Left lung (tissue), 10 donors: ENCODE results near the gene KCNK5. TPM values are rescaled to one million over a fixed set of nuclear protein-coding genes. Genes with fewer than 3 reads are reported as not detected.

Experiments
- ATAC-seq: fragments of 200-7000 bp; cut with Tn5 transposase; one replicate; pipeline ENCODE4 v1.9.1; 2020; ENCODE audit warnings: moderate library complexity
- DNase-seq, 4 donors: peaks; one replicate each; pipeline ENCODE4 v3.0.0-alpha.2; 2013 to 2020
- H3K27ac ChIP-seq, 2 donors: fragments of 200-600 bp; sonication (generic) in 1 of 2; one replicate each; pipeline versions ENCODE4 v1.5.0 to v1.8.0; 2020 to 2021
- H3K27me3 ChIP-seq, 2 donors: fragments of 200-600 bp; sonication (generic) in 1 of 2; one replicate each; pipeline versions ENCODE4 v1.5.0 to v1.8.0; 2020 to 2021
- H3K36me3 ChIP-seq, 2 donors: fragments of 200-600 bp; sonication (generic) in 1 of 2; one replicate each; pipeline versions ENCODE4 v1.5.0 to v1.8.0; 2020 to 2021
- H3K4me1 ChIP-seq, 2 donors: fragments of 200-600 bp; one replicate each; pipeline ENCODE4 v1.8.0; 2021
- H3K4me3 ChIP-seq, 2 donors: fragments of 200-600 bp; sonication (generic) in 1 of 2; one replicate each; pipeline versions ENCODE4 v1.5.0 to v1.8.0; 2020 to 2021; ENCODE audit warnings: mild to moderate bottlenecking in 1 of 2
- H3K9me3 ChIP-seq, 2 donors: fragments of 200-600 bp; sonication (generic) in 1 of 2; one replicate each; pipeline versions ENCODE4 v1.5.0 to v1.8.0; 2020 to 2021
- intact Hi-C, 2 donors: fragments of 100-400 bp; cut with DNase I; formaldehyde crosslinking; loops; one replicate each; pipeline versions ENCODE4 v1.11.2 to v1.14.2; 2022
- polyA plus RNA-seq, 6 donors: library from polyadenylated mRNA; unstranded; fragments of 120-200 nt; gene quantifications; one replicate each; pipeline ENCODE4 v1.2.1, GENCODE V29; 2013; ENCODE audit not compliant: insufficient read length in 6 of 6
- total RNA-seq, 2 donors: library from RNA; stranded (reverse); fragmentation: NEBNext Ultra II Directional; extraction: Animal tissue kit (Norgen Biotek cat#: 25700); gene quantifications; one replicate each; pipeline ENCODE4 v1.2.1, GENCODE V29; 2021
- TF ChIP-seq, protein P1 (sequence below), 2 donors: fragments of 200-600 bp; sonication (generic) in 1 of 2; IDR thresholded peaks; one replicate each; pipeline versions ENCODE4 v1.5.0 to v1.8.0; 2021; ENCODE audit warnings: antibody characterized with exemption in 2 of 2
- donor health status: DM: no; HTN: yes; CAD: no.
- donor health status: DM: no; HTN: no; CAD: no.

KCNK5 gene
- total and polyA plus RNA-seq, 8 donors = 12.6 to 26.4 (median 22.8) TPM

DNA sequence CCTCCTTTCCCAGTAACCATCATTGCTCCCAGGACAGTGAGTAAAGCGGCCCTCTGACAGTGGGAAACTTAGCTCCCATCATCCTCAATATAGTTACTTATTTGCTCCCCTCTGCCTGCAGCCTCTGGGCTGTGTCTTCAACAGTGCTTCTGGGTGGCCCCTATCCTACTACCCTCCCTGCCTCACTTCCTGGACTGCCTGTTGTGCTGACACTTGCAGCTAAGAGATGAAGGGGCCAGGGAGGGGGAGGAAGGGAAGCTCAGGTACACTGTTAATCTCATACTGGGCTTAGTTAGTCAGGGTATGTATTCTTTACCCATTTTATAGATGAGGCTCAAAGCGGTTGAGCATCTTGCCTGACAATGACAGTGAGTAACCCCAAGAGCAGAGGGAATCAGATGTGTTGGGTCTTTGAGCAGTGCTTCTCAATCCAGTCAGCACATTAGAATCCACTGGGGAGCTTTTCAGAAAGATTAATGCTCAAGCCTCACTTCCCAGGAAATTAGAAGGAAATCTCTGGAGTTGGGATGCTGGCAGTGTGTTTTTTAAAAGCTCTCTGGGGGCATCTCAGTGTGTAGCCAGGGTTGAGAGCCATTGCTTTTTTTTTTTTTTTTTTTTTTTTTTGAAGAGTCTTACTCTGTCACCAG, 27.1 kb upstream of the KCNK5 start:
- intact Hi-C loops = no loop called here
- H3K36me3 ChIP-seq = no peaks in the 10 kb centered on the region
- no peak for DNase-seq
- H3K27ac ChIP-seq = no peak overlapping the region
- no peaks in the 10 kb centered on the region for H3K4me1 ChIP-seq
- TF ChIP-seq, protein P1, sequence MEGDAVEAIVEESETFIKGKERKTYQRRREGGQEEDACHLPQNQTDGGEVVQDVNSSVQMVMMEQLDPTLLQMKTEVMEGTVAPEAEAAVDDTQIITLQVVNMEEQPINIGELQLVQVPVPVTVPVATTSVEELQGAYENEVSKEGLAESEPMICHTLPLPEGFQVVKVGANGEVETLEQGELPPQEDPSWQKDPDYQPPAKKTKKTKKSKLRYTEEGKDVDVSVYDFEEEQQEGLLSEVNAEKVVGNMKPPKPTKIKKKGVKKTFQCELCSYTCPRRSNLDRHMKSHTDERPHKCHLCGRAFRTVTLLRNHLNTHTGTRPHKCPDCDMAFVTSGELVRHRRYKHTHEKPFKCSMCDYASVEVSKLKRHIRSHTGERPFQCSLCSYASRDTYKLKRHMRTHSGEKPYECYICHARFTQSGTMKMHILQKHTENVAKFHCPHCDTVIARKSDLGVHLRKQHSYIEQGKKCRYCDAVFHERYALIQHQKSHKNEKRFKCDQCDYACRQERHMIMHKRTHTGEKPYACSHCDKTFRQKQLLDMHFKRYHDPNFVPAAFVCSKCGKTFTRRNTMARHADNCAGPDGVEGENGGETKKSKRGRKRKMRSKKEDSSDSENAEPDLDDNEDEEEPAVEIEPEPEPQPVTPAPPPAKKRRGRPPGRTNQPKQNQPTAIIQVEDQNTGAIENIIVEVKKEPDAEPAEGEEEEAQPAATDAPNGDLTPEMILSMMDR (IDR thresholded peaks at IDR 0.05) = no peak
- no peaks in the 10 kb centered on the region for H3K27me3 ChIP-seq
- no peak overlapping the region for H3K4me3 ChIP-seq
- no peak for ATAC-seq
- H3K9me3 ChIP-seq = peaks cover 0 to 3% of the 10 kb centered on the region in 2 donors

DNA sequence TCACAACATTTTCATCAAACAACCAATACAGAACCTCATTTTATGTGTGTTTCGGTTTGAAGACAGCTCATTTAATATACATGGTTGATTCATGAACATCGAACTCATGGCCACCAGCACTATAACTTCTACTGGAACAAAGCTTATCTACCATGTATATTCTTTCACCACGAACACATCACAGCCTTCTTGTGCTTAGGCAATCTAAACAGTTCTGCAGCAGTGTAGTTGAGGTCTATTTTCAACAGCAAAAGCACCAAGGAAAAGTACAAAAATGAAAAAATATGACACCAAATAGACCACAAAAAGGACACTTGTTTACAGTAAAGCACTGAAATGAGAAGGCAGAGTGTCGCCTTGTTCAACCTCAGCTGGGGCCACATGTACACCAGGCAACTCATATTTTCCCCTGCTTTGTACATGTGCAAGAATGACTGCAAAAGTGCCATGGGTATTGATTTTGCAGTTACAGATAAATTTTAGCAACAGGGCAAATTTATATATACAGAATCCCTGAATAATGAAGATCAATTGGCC, 25.8 kb upstream of the KCNK5 start:
- no peaks in the 10 kb centered on the region for H3K27me3 ChIP-seq
- no peak overlapping the region for H3K4me3 ChIP-seq
- no peaks in the 10 kb centered on the region for H3K4me1 ChIP-seq
- H3K36me3 ChIP-seq = no peaks in the 10 kb centered on the region
- no peak for DNase-seq
- intact Hi-C loops = no loop called here
- ATAC-seq = no peak
- no peak overlapping the region for H3K27ac ChIP-seq
- H3K9me3 ChIP-seq = peaks cover 0 to 3% of the 10 kb centered on the region in 2 donors
- TF ChIP-seq, protein P1 (IDR thresholded peaks at IDR 0.05) = no peak

DNA sequence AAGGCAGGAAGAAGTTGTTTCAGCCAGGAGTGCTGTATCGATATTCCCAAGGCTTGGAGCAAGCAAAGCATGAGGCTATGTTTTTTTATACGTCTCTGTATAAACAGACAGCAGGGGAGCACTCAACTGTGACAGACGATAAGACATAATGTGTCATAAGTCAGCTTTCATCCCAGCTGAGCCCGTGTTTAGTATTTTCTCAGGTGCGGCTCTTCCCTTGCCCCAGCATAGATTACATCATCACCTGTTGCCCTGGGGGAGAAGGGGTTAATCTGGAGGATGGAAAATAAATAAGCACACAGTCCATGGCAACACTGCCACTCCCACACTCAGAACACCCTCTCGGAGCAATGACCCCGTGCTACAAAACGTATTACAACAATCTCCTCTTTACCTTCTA, 22.1 kb upstream of the KCNK5 start:
- intact Hi-C loops = no loop called here
- no peaks in the 10 kb centered on the region for H3K27me3 ChIP-seq
- no peak overlapping the region for H3K4me3 ChIP-seq
- H3K9me3 ChIP-seq = peaks cover 0 to 3% of the 10 kb centered on the region in 2 donors
- no peaks in the 10 kb centered on the region for H3K4me1 ChIP-seq
- DNase-seq (no peak), ATAC-seq (peak; percentile 94)
- TF ChIP-seq, protein P1 (IDR thresholded peaks at IDR 0.05) = no peak
- no peaks in the 10 kb centered on the region for H3K36me3 ChIP-seq
- H3K27ac ChIP-seq = no peak overlapping the region

DNA sequence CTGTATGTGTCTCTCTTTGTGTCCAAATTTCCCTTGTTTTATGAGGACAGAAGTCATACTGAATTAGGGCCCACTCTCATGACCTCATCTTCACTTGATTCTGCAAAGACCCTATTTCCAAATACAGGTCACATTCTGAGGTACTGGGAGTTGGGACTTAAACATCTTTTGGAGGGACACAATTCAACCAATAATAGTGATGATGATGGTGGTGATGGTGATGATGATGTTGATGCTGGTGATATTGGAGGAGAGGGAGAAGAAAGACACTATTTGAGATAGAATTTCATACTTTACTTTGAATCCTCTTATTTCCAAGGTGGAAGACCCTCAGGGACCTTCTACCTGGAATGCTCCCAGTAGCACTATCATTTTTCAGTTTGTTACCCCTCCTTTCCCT, 21.2 kb upstream of the KCNK5 start:
- H3K4me1 ChIP-seq = no peaks in the 10 kb centered on the region
- H3K9me3 ChIP-seq = peaks cover 0 to 3% of the 10 kb centered on the region in 2 donors
- no peak for DNase-seq
- no peak overlapping the region for H3K27ac ChIP-seq
- H3K27me3 ChIP-seq = no peaks in the 10 kb centered on the region
- intact Hi-C loops = no loop called here
- ATAC-seq = no peak
- TF ChIP-seq, protein P1 (IDR thresholded peaks at IDR 0.05) = no peak
- H3K36me3 ChIP-seq = no peaks in the 10 kb centered on the region
- H3K4me3 ChIP-seq = no peak overlapping the region

DNA sequence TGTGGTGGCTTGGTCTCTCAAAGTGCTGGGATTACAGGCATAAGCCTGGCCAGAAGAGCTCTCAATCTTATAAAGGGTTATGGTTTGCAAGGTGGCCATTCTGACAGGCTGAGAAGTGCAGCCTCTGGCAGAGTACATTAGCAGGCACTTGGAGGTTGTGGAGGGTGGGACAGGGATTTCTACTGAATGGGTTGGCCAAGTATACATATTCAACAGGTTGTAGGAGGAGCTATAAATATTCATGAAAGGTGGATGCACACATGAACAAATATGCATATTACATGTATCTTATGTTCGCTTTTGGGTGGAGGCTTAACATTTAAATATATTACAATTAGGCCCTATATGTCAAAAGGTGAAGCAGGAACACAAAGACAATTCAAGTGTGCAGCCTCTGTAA, 20.0 kb upstream of the KCNK5 start:
- no peaks in the 10 kb centered on the region for H3K27me3 ChIP-seq
- no peaks in the 10 kb centered on the region for H3K9me3 ChIP-seq
- intact Hi-C loops = no loop called here
- H3K4me3 ChIP-seq = no peak overlapping the region
- no peak overlapping the region for H3K27ac ChIP-seq
- TF ChIP-seq, protein P1 (IDR thresholded peaks at IDR 0.05) = no peak
- no peaks in the 10 kb centered on the region for H3K4me1 ChIP-seq
- DNase-seq (no peak), ATAC-seq (no peak)
- no peaks in the 10 kb centered on the region for H3K36me3 ChIP-seq
